ENCODE measurements around the gene GSS. TPM values are rescaled to one million over a fixed set of nuclear protein-coding genes. Genes with fewer than 3 reads are reported as not detected.

GSS gene
- total RNA-seq, 1 experiment from 2014 or later, result 83.6 TPM

DNA sequence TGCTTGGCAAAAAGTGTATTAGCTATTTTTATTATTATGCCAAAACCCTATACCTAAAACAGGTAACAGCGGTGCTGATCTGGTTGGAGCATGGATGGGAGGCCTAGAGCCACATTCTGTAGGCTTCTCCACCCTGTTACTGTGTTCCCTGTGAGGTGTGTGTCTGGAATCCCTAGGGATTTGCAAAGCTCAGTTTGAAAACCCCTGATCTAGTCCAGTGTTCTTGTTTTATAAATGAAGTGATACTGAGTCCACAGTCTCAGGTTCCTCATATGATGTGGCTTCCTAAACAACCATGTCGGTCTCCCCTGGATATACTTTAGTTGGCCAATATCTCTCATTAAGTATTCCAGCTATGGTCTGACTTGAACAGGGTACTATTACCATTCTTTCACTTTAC lies 62.9 kb downstream of the GSS start:
- Histone ChIP-seq H3K27me3 (ENCODE audit: insufficient read depth, low read length) (no peaks in the 10 kb centered on the region), H4K20me1 (ENCODE audit: insufficient read depth) (no peaks in the 10 kb centered on the region), H3K79me2 (ENCODE audit: insufficient read depth, low read length) (no peaks in the 10 kb centered on the region), H3K9me2 (ENCODE audit: insufficient read depth) (no peaks in the 10 kb centered on the region), H3K4me3 (replicated peaks in 1 of 2; ENCODE audit: low read depth in 1 of 2, low read length in 2 of 2) (no peak overlapping the region), H3K36me3 (ENCODE audit: control insufficient read depth in 1 of 2, insufficient read depth in 2 of 2, low read length in 2 of 2) (no peaks in the 10 kb centered on the region), H3K9ac (ENCODE audit: low read length) (no peak overlapping the region), H3K4me1 (ENCODE audit: control insufficient read depth in 1 of 2, insufficient read depth in 2 of 2, low read length in 2 of 2) (peaks cover 11 to 25% of the 10 kb centered on the region in 2 experiments), H3K9me3 (ENCODE audit: control insufficient read depth in 1 of 2, insufficient read depth in 1 of 2, low read depth in 1 of 2, low read length in 2 of 2) (no peaks in the 10 kb centered on the region), H3K27ac (ENCODE audit: low read depth, low read length) (no peak overlapping the region), H2AFZ (ENCODE audit: low read depth, low read length, poor library complexity, severe bottlenecking) (no peak overlapping the region), H3K4me2 (ENCODE audit: low read length) (no peak overlapping the region)
- ChIA-PET RAD21 (ENCODE audit: low non-redundant PET in 1 of 2, low total read pairs in 2 of 2, uncharacterized antibody in 2 of 2, unreplicated experiment in 2 of 2) (no interaction called here), POLR2A (interaction anchor here (0.9 kb wide), 1 partner anchor 10 kb away, joined by 3 read pairs; no protein-coding TSS in a partner anchor), CTCF (no interaction called here)
- no TSS peak for BruUV-seq (replicated peaks)
- DNase-seq (ENCODE audit: low read depth, low spot score) (no peak), ATAC-seq (no peak)
- intact Hi-C loops (cut with micrococcal nuclease), result no loop called here
- TF ChIP-seq ZNF274 (IDR thresholded peaks at IDR 0.05; ENCODE audit: low read depth, low read length) (no peak), FOSL1 (IDR thresholded peaks at IDR 0.05; ENCODE audit: low read depth) (no peak), SP1 (IDR thresholded peaks at IDR 0.05; ENCODE audit: low read depth) (no peak), ELF1 (IDR thresholded peaks at IDR 0.05; ENCODE audit: borderline replicate concordance, low read depth) (no peak), CBX3 (IDR thresholded peaks at IDR 0.05; ENCODE audit: low read depth) (no peak), JUND (IDR thresholded peaks at IDR 0.05) (no peak), ZFX (IDR thresholded peaks at IDR 0.05) (no peak), CEBPB (IDR thresholded peaks at IDR 0.05; ENCODE audit: low read depth) (no peak), POLR2AphosphoS5 (IDR thresholded peaks at IDR 0.05; ENCODE audit: low read depth, low read length) (no peak), SRF (IDR thresholded peaks at IDR 0.05; ENCODE audit: low read depth) (no peak)
- TF ChIP-seq, protein P1, sequence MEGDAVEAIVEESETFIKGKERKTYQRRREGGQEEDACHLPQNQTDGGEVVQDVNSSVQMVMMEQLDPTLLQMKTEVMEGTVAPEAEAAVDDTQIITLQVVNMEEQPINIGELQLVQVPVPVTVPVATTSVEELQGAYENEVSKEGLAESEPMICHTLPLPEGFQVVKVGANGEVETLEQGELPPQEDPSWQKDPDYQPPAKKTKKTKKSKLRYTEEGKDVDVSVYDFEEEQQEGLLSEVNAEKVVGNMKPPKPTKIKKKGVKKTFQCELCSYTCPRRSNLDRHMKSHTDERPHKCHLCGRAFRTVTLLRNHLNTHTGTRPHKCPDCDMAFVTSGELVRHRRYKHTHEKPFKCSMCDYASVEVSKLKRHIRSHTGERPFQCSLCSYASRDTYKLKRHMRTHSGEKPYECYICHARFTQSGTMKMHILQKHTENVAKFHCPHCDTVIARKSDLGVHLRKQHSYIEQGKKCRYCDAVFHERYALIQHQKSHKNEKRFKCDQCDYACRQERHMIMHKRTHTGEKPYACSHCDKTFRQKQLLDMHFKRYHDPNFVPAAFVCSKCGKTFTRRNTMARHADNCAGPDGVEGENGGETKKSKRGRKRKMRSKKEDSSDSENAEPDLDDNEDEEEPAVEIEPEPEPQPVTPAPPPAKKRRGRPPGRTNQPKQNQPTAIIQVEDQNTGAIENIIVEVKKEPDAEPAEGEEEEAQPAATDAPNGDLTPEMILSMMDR (IDR thresholded peaks at IDR 0.05 in 2 of 3, conservative IDR thresholded peaks at IDR 0.05 in 1 of 3; ENCODE audit: borderline replicate concordance in 1 of 3, insufficient read depth in 1 of 3, low read depth in 2 of 3, low read length in 2 of 3), result no peak
- TF ChIP-seq, protein P2, sequence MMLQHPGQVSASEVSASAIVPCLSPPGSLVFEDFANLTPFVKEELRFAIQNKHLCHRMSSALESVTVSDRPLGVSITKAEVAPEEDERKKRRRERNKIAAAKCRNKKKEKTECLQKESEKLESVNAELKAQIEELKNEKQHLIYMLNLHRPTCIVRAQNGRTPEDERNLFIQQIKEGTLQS (IDR thresholded peaks at IDR 0.05), result no peak
- TF ChIP-seq, protein P3, sequence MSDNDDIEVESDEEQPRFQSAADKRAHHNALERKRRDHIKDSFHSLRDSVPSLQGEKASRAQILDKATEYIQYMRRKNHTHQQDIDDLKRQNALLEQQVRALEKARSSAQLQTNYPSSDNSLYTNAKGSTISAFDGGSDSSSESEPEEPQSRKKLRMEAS (IDR thresholded peaks at IDR 0.05), result no peak
- TF ChIP-seq, protein P4, sequence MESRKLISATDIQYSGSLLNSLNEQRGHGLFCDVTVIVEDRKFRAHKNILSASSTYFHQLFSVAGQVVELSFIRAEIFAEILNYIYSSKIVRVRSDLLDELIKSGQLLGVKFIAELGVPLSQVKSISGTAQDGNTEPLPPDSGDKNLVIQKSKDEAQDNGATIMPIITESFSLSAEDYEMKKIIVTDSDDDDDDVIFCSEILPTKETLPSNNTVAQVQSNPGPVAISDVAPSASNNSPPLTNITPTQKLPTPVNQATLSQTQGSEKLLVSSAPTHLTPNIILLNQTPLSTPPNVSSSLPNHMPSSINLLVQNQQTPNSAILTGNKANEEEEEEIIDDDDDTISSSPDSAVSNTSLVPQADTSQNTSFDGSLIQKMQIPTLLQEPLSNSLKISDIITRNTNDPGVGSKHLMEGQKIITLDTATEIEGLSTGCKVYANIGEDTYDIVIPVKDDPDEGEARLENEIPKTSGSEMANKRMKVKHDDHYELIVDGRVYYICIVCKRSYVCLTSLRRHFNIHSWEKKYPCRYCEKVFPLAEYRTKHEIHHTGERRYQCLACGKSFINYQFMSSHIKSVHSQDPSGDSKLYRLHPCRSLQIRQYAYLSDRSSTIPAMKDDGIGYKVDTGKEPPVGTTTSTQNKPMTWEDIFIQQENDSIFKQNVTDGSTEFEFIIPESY (IDR thresholded peaks at IDR 0.05; ENCODE audit: extremely low read depth, insufficient replicate concordance, low read length), result no peak

Data from HCT116 (cell line).